GM21528 (cell line): ENCODE results near the gene TMTC2.

Experiments used
- ATAC-seq: cut with Tn5 transposase; IDR thresholded peaks from one replicate; pipeline ENCODE4 v1.9.1; 2021; ENCODE audit warnings: mild to moderate bottlenecking, moderate library complexity; ENCODE audit not compliant: unreplicated experiment, low FRiP score

The TMTC2 gene

DNA sequence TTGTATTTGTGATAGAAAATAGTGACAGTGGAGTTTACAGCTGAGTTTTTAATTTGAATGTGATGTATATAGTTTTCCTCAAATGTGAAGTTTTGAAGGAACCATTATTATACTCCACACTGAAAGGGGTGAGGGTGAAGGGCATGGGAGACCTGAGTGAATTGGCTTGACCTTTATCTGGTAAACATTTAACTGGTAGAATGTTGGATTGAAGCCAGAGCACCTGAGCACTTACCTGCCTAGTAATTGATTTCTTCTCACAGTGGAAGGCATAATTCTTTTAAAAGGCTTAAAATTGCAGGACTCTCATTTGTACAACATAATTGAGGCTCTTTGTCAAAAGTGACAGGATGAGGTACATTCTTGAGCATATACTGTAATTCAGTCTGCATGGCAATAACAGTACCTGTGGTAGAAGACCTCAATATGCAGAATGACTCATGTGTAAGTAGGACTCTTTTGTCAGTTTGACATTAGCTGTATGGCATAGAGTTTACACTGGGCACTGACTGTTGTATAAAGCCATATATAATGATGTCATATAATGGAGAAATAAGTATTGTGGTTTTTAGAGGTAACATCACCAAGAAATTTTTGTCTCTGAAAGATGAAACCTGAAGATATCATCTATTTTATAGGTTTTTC, 309.6 kb downstream of the TMTC2 start:
- ATAC-seq: no peak

GRCh38 chr12:82998509-82998908, 311.8 kb downstream of the TMTC2 start:
- no peak for ATAC-seq

DNA sequence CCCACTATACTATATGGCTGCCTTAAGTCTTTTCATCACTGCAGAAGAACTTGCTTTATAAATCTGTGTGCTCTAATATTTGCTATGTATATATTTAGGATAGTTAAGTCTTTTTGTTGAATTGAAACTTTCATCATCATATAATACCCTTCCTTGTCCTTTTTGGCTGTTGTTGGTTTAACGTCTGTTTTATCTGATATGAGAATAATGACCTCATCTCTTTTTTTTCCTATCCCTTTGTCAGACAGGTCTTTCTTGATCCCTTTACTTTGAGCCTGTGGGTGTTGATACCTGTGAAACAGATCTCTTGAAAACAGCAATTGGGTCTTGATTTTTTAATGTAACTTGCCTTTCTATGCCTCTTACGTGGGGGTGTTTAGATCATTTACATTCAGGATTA, 316.3 kb downstream of the TMTC2 start:
- ATAC-seq: no peak

DNA sequence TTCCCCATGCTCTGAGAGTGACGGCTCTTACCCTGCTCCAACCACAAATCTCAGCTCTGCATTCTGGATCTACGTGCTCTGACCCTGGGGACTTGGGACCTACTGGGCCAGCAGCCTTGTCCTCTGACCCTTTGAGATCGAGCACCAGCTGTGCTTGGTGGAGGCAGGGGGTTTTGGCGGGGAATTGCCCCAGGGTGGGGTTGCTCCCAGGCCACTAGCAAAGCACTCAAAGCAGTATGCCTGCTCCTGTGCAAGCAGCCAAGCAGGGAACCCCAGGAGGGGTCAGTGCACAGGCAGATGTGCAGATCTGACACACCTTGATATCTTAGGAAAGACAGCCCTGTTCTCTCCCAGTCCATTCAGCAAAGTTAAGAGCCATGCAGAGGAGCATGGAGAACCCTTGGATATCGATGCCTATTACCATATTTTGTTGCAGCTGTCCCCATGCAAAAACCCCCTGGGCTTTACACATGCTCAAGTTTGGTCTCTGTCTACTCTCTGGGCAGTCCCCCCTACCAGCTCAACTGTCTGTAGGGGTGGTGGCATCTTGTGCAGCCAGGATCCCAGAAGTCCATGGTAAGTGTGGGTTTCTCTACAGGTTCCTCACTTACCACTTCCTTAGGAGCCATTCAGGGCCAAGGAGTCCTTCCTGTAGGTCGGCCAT, 319.0 kb downstream of the TMTC2 start:
- ATAC-seq: no peak

- ATAC-seq: no peak
These were observed 322.0 kb downstream of the TMTC2 start for GRCh38 chr12:83008703-83009102.

GRCh38 chr12:83010169-83010804, 323.6 kb downstream of the TMTC2 start:
- no peak for ATAC-seq

GRCh38 chr12:83015390-83016217, 328.9 kb downstream of the TMTC2 start:
- no peak for ATAC-seq

- no peak for ATAC-seq
These were observed 329.6 kb downstream of the TMTC2 start for GRCh38 chr12:83016218-83016835.

GRCh38 chr12:83016991-83017390, 330.3 kb downstream of the TMTC2 start:
- no peak for ATAC-seq

- no peak for ATAC-seq
These were observed 331.4 kb downstream of the TMTC2 start for GRCh38 chr12:83018088-83018487.

GRCh38 chr12:83027021-83027723, 340.5 kb downstream of the TMTC2 start:
- ATAC-seq: no peak

GRCh38 chr12:83031196-83031595, 344.5 kb downstream of the TMTC2 start:
- ATAC-seq: no peak

DNA sequence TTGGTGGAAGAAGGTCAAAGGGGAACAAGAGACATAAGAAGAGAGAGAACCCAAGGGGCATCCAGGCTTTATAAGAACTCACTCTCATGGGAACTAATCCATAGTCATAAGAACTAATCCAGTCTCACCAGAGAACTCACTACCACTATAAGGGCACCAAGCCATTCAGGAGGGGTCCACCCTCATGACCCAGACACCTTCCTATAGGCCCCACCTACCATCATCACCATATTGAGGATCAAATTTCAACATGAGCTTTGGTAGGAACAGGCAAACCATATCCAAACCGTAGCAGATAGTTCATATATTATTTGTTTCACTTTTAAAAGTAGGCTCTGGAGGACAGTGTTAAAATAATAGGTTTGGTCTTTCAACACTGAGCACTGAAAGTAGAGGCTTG, 350.1 kb downstream of the TMTC2 start:
- no peak for ATAC-seq

DNA sequence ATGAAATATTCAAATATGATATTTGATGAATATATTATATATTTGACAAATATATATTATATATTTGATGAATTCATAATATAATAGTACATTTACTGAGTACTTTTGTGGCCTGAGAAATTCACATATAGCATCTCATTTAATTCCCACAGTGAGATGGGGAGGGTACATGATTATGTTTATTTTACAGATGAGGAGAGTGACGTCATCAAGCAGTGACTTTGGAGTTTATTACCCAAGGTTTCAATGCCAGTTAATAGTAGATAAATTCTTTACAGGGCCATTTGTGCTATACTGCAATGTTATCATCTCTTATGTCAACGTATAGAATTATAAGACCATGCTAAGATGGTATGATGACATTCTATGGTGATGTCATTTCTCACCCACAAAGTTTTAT, 352.7 kb downstream of the TMTC2 start:
- ATAC-seq: no peak

- no peak for ATAC-seq
These were observed 353.6 kb downstream of the TMTC2 start for GRCh38 chr12:83040339-83040738.

DNA sequence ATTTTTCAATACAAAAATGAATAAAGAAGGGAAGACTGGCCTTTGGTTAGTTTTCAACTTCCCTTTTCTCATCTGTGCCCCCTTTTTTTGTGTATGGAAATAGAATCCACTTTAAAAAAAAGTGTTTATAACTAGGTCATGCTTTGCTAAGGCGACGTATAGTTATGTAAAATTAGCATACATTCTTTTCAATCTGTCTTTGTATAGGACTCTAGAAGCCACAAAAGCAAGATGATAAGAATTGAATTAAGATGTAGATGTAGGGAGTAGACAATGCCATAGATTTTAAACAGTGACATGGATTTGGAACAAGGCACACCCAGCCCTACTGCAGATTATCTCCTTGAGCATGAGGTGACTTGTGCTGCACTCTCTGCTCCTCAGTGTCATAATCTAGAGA, 354.3 kb downstream of the TMTC2 start:
- no peak for ATAC-seq

GRCh38 chr12:83042441-83043200, 355.9 kb downstream of the TMTC2 start:
- ATAC-seq: no peak

DNA sequence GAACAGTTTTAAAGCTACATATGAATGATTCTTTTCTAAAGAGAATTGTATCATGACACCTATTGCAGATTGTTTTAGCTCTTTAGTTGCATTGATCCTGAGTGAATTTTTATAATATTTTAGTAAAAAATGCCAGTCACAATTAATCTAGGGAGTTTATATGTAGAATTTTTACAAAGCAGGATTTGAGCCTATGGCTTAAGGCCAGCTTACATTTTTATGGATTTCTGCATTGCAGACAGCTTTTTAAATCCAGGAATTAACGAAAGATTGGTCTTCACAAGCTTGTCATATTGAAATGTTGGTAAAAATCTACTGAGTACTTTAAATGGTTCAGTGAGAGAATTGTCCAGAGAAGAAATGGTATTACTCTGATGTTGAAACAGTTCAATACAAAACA, 358.0 kb downstream of the TMTC2 start:
- ATAC-seq: no peak

- ATAC-seq: no peak
These were observed 359.3 kb downstream of the TMTC2 start for GRCh38 chr12:83046019-83046418.
